Spleen (tissue), 7 donors: ENCODE data around the gene AKT3.

Source experiments
- POLR2A ChIP-seq, 3 donors: fragments of 450-650 bp; IDR thresholded peaks; one replicate each; pipeline ENCODE4 v1.5.1; 2017; ENCODE audit warnings: antibody characterized with exemption in 3 of 3, mild to moderate bottlenecking in 1 of 3
- POLR2AphosphoS5 ChIP-seq, 3 donors: sonication (generic); formaldehyde crosslinking; IDR thresholded peaks; one replicate each; pipeline ENCODE4 v1.5.1; 2017; ENCODE audit warnings: antibody characterized with exemption in 3 of 3
- TF ChIP-seq, protein P1 (sequence below), 11 experiments: fragments of 200-600 bp in 7 of 11; fragments of 450-650 bp in 4 of 11; sonication (generic) in 4 of 11; IDR thresholded peaks in 8 of 11; conservative IDR thresholded peaks in 3 of 11; 1 replicate in 7 of 11; 2 replicates in 4 of 11; pipeline versions ENCODE4 v1.4.0 to v1.8.0; 2016 to 2021; ENCODE audit warnings: antibody characterized with exemption in 11 of 11, inconsistent platforms in 4 of 11, mild to moderate bottlenecking in 1 of 11
- donor health status: DM: no; HTN: no; CAD: no; lungs with moderate emphysema.
- donor health status: DM: no; HTN: no; CAD: no.
- donor health status: DM: no; HTN: no; CAD: no.

DNA sequence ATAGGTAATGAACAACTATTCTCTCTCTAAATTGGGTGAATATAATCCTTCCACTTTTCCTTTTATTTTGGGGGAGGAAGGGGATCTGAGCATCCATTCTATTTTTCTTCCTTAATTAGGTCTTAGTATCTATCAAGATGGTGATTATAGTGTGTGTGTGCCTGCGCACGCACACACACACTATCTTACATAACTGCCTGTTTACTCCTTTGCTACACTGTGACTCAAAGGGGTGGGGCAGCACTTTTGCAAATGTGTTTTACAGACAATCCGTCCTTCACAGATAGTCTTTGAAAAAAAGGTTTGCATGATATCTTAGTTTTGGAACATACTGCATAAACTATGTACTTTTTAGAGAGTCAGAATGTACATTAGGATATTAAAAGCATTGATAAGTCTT, 402.7 kb downstream of the AKT3 start:
- TF ChIP-seq, protein P1, sequence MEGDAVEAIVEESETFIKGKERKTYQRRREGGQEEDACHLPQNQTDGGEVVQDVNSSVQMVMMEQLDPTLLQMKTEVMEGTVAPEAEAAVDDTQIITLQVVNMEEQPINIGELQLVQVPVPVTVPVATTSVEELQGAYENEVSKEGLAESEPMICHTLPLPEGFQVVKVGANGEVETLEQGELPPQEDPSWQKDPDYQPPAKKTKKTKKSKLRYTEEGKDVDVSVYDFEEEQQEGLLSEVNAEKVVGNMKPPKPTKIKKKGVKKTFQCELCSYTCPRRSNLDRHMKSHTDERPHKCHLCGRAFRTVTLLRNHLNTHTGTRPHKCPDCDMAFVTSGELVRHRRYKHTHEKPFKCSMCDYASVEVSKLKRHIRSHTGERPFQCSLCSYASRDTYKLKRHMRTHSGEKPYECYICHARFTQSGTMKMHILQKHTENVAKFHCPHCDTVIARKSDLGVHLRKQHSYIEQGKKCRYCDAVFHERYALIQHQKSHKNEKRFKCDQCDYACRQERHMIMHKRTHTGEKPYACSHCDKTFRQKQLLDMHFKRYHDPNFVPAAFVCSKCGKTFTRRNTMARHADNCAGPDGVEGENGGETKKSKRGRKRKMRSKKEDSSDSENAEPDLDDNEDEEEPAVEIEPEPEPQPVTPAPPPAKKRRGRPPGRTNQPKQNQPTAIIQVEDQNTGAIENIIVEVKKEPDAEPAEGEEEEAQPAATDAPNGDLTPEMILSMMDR (IDR thresholded peaks at IDR 0.05 in 8 of 11, conservative IDR thresholded peaks at IDR 0.05 in 3 of 11), result no peak
- TF ChIP-seq POLR2A (IDR thresholded peaks at IDR 0.05), result no peak
- TF ChIP-seq POLR2AphosphoS5 (IDR thresholded peaks at IDR 0.05), result no peak
